GM21367 (cell line): ENCODE data around the gene SERPING1.
"Not testable (repeated sequence)": the region's sequence is repeated elsewhere in the genome, so short reads cannot be mapped to it uniquely, and the experiment has no call there.

Source experiments
- ATAC-seq: cut with Tn5 transposase; IDR thresholded peaks from one replicate; pipeline ENCODE4 v1.9.1; 2021; ENCODE audit not compliant: unreplicated experiment

Gene SERPING1

GRCh38 chr11:57652230-57652629, 54.7 kb downstream of the SERPING1 start:
- not testable (repeated sequence) for ATAC-seq

GRCh38 chr11:57652662-57653061, 55.2 kb downstream of the SERPING1 start:
- ATAC-seq = no peak

DNA sequence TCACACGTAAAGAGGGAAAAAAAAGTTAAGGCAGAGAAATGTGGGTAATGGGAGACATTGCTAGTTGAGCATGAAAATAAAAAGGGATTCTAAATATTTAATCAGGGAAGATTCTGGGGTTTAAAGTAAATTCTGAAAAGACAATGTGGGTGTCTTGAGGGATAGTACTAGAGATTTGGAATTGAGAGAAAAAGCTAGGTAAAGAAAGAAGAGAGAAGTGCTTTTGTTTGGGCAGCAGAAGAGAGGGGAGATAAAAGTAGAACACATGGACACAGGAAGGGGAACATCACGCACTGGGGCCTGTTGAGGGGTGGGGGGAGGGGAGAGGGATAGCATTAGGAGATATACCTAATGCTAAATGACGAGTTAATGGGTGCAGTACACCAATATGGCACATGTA, 55.7 kb downstream of the SERPING1 start:
- no peak for ATAC-seq

DNA sequence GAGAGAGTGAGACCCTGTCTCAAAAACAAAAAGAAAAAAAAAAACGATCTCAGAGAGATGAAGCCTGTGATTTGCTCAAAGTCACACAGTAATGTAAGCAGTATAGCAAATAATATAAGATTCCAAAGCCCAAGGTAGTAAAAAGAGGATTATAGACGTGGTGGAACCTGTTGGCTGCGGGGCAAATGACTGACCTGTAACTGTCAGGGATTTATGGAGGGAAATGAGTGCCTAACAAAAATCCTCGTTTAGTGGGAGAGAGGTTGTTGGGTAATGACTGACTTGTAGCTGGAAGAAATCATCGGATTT, 59.4 kb downstream of the SERPING1 start:
- no peak for ATAC-seq

GRCh38 chr11:57657194-57658022, 59.9 kb downstream of the SERPING1 start, which contains the start of gene CLP1:
Gene CLP1 (plus strand): TSS chr11:57657762. CDS start chr11:57659477, 1,715 bp downstream.
- ATAC-seq = peak; percentile 99

DNA sequence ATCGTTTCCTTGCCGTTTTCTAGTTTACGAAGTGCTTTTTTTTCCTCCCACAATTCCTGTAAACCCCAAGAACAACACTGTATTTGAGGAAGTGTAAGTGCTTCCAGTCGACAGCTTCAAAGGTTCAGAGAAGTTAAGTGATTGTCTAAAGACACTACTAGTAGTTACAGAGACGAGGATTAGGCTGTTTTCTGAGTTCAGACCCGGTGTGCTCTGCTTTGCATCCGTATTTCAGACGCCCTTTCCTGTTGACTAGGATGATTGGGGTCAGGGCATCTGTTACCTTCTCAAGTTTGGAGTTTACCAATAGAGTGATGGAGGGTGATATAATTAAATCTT, 60.5 kb downstream of the SERPING1 start:
- no peak for ATAC-seq

DNA sequence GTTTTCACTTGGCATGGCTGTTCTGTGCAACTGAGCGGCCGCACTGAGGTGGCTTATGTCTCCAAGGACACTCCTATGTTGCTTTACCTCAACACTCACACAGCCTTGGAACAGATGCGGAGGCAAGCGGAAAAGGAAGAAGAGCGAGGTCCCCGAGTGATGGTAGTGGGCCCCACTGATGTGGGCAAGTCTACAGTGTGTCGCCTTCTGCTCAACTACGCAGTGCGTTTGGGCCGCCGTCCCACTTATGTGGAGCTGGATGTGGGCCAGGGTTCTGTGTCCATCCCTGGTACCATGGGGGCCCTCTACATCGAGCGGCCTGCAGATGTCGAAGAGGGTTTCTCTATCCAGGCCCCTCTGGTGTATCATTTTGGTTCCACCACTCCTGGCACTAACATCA, 62.2 kb downstream of the SERPING1 start:
- ATAC-seq = no peak

- ATAC-seq = no peak
Measured at GRCh38 chr11:57662893-57663292, 65.4 kb downstream of the SERPING1 start.

- no peak for ATAC-seq
Measured at GRCh38 chr11:57663975-57664374, 66.5 kb downstream of the SERPING1 start.
